ENCODE measurements around the gene CERT1. TPM values are rescaled to one million over a fixed set of nuclear protein-coding genes. Genes with fewer than 3 reads are reported as not detected.

The CERT1 gene, protein sequence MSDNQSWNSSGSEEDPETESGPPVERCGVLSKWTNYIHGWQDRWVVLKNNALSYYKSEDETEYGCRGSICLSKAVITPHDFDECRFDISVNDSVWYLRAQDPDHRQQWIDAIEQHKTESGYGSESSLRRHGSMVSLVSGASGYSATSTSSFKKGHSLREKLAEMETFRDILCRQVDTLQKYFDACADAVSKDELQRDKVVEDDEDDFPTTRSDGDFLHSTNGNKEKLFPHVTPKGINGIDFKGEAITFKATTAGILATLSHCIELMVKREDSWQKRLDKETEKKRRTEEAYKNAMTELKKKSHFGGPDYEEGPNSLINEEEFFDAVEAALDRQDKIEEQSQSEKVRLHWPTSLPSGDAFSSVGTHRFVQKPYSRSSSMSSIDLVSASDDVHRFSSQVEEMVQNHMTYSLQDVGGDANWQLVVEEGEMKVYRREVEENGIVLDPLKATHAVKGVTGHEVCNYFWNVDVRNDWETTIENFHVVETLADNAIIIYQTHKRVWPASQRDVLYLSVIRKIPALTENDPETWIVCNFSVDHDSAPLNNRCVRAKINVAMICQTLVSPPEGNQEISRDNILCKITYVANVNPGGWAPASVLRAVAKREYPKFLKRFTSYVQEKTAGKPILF
- total RNA-seq (2022; extraction: Qiagen RNA extraction; ENCODE audit: low read depth), result 16.2 to 29.0 TPM (median 26.3 TPM) in 5 replicates

GRCh38 chr5:75511435-75512382, at the start of gene CERT1, which contains the start of gene POLK:
TSS of gene CERT1 (minus strand) at chr5:75511629. CDS start at chr5:75511207, 422 bp downstream.
TSS of gene POLK (plus strand) at chr5:75511891.

GRCh38 chr5:75336615-75337336, 174.7 kb downstream of the CERT1 start, which contains the start of gene HMGCR:
TSS of gene HMGCR (plus strand) at chr5:75337220. CDS start at chr5:75342606, 5,386 bp downstream.

Other genes with a start within 250 kb of the CERT1 start
- gene HMGCR, start 174.4 kb downstream of the CERT1 start, total RNA-seq (2022; extraction: Qiagen RNA extraction; ENCODE audit: low read depth), result 28.2 to 31.9 TPM (median 29.9 TPM) in 5 replicates
- 6.0 to 12.5 TPM (median 11.6 TPM) in 5 replicates for gene POLK, start 262 bp upstream of the CERT1 start, total RNA-seq (2022; extraction: Qiagen RNA extraction; ENCODE audit: low read depth)
- gene ANKDD1B, start 99.8 kb upstream of the CERT1 start, total RNA-seq (2022; extraction: Qiagen RNA extraction; ENCODE audit: low read depth), result 0.07 TPM in 1 of 5 replicates, not detected in the others
- gene POC5, start 205.8 kb upstream of the CERT1 start, total RNA-seq (2022; extraction: Qiagen RNA extraction; ENCODE audit: low read depth), result 9.5 to 13.1 TPM (median 11.6 TPM) in 5 replicates

Measured in A549 treated with RU486 at 1 μM for 4 hours (cell line).